B cell (primary cell): ENCODE results near the gene EPDR1.

Experiments used
- CTCF ChIP-seq: fragments of 200-600 bp; IDR thresholded peaks from one replicate; pipeline ENCODE4 v1.8.0; 2022; ENCODE audit warnings: antibody characterized with exemption, mild to moderate bottlenecking
- EZH2 ChIP-seq: IDR thresholded peaks from 2 replicates; pipeline ENCODE4 v1.6.1; 2012; ENCODE audit warnings: borderline replicate concordance, low read depth, mild to moderate bottlenecking, moderate library complexity, low read length; ENCODE audit not compliant: insufficient read depth, poor library complexity, severe bottlenecking

- TF ChIP-seq CTCF: no peak
- TF ChIP-seq EZH2: no peak
Observed at GRCh38 chr7:37952240-37952639, 31.8 kb downstream of the EPDR1 start.
